GM19397 (cell line): ENCODE results near the gene DBET.
"Not testable (repeated sequence)": the region's sequence is repeated elsewhere in the genome, so short reads cannot be mapped to it uniquely, and the experiment has no call there.

Experiments
- ATAC-seq: cut with Tn5 transposase; IDR thresholded peaks from one replicate; pipeline ENCODE4 v1.9.1; 2021; ENCODE audit warnings: mild to moderate bottlenecking, moderate library complexity; ENCODE audit not compliant: unreplicated experiment

Gene DBET

DNA sequence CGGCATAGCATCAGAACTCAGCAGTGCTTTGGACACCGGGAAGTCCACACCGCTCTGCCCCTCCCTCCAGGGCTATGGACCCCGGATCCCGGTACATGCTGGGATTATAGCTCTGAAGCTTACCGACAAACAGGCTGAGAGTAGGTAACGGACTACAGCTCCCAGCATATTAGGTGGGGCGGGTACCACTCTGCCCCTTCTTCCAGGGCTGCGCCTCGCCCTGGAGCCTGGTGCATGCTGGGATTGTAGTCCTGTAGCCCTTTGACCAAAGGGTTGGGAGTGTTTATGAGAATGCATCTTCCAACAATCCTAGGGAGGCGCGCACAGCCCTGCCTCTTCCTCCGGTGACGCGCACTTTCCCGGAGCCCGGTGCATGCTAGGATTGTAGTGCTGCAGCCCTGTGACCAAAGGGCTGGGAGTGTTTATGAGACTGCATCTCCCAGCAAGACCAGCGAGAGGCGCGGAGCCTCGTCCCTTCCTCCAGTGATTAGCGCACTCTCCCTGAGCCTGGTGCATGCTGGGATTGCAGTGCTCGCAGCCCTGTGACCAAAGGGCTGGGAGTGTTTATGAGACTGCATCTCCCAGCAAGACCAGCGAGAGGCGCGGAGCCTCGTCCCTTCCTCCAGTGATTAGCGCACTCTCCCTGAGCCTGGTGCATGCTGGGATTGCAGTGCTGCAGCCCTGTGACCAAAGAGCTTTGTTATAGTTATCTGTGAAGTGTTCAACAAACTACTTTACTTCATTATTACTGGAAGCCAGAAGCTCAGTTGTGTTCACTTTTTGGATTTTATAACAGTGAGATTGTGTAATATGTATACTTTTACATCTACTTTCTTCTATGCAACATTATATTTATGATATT lies 14.7 kb upstream of the DBET start:
- ATAC-seq, result peak; percentile 77

DNA sequence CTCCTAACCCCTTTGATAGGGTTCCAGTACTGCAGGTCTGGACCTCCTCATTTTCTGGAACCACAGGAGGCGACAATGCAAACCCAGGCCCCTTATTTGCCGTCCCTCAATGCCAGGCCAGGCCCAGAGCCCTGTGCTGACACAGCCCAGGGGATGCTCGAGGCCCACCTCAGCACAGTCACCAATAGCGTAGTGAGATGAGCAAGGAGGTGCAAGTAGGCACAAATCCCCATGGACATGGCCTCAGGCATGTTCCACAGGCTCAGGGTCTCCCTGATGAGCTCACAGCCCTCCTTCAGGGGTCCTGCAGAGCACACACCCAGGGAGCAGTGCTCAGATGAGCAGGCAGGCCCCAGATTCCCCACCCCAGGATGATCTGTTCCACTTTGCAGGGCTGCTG lies 5.3 kb upstream of the DBET start:
- not testable (repeated sequence) for ATAC-seq

DNA sequence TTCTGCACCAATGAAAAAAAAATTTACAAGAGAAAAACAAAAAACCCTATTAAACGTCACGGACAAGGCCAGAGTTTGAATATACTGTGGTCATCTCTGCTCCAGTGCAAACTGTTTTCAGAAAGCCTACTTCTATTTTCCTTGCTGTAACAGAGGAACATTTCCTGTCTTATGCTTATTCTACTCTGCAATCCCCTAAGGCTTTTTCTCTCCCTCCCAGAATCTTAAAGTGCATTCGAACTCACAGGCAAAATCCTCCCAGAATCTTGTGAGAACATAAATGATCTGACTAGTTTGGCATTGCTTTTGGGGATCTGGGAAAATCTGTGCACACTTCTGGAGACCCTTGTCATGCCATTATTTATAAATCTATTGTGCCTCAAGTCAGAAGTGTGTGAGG lies 503 bp downstream of the DBET start:
- ATAC-seq, result not testable (repeated sequence)

DNA sequence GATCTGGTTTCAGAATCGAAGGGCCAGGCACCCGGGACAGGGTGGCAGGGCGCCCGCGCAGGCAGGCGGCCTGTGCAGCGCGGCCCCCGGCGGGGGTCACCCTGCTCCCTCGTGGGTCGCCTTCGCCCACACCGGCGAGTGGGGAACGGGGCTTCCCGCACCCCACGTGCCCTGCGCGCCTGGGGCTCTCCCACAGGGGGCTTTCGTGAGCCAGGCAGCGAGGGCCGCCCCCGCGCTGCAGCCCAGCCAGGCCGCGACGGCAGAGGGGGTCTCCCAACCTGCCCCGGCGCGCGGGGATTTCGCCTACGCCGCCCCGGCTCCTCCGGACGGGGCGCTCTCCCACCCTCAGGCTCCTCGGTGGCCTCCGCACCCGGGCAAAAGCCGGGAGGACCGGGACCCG lies 4.0 kb downstream of the DBET start:
- ATAC-seq, result not testable (repeated sequence)

DNA sequence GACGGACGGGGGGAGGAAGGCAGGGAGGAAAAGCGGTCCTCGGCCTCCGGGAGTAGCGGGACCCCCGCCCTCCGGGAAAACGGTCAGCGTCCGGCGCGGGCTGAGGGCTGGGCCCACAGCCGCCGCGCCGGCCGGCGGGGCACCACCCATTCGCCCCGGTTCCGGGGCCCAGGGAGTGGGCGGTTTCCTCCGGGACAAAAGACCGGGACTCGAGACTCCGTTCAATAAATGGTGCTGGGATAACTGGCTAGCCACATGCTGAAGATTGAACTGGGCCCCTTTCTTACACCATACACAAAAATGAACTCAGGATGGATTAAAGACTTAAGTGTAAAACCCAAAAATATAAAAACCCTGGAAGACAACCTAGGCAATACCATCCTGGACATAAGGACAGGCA lies 28.8 kb downstream of the DBET start:
- ATAC-seq, result not testable (repeated sequence)

DNA sequence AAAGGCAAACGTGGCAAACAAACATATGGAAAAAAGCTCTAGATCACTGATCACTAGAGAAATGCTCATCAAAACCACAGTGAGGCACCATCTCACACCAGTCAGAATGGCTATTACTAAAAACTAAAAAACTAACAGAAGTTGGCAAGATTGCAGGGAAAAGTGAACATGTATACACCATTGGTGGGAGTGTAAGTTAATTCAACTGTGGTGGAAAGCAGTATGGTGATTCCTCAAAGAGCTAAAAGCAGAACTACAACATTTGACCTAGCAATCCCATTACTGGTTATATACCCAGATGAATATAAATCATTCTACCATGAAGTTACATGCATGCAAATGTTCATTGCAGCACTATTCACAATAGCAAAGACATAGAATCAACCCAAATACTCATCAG lies 29.7 kb downstream of the DBET start:
- ATAC-seq, result not testable (repeated sequence)

DNA sequence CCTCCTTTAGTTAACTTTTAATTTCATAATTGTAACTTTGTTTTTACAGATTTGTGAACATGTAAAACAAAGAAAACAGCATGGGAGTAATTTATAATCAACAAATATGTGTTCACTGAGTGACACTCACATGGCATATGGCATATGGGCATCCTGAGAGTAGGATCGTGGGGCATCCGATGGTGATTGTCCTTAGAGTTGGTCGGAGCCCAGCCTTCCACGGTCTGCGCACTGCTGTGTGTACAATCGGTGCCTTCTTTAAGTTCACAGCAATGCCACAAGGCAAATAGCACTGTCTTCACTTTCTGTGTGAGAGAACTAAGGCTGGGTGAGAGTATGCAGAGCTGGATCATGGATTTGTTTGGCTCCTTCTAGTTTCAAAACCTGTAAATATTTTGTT lies 31.0 kb downstream of the DBET start:
- not testable (repeated sequence) for ATAC-seq

DNA sequence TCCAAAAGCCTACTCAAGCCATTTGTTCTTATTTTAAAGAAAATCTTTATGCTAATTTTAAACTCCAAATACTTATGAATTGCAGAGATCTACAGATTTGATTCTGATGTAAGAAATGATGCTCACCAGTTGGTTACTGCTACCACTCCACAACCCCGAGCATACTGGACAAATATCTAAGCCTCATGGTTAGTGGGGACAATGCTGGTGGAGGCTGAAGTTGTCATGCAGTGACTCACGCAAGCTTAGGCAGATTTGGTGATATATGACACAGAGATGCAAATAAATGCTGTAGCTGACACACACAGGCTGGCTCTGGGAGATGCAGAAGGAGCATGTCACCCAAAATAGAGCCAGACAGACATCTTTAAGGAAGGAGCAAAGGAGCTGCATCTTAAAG lies 35.3 kb downstream of the DBET start:
- ATAC-seq, result not testable (repeated sequence)

DNA sequence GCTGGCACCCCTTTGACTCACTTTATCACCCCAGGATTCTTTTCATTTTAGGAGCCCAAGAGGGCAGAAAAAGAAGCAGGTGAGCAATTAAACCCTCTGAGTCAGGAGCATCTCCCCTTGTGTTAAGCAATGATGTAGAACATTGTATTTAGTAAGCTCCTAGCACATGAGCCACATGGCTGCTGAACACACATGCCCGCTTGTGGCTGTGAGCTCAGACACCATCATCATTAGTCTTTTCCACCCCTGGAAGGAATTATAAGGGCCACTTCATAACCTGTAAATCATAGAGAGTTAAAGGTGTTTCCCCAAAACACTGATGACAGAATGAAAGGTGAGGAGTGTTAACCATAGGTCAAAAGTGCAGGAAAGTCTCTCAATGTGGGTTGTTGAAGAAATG lies 37.2 kb downstream of the DBET start:
- not testable (repeated sequence) for ATAC-seq

DNA sequence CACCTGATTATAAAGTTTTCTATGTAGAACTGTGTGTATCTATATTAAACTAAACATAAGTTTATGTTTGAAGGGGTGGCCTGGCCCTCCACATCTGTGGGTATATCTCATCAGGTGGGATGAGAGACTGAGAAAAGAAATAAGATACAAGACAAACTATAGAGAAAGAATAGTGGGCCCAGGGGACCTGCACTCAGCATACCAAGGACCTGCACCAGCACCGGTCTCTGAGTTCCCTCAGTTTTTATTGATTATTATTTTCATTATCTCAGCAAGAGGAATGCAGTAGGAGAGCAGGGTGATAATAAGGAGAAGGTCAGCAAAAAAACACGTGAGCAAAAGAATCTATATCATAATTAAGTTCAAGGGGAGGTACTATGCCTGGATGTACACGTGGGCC lies 41.9 kb downstream of the DBET start:
- not testable (repeated sequence) for ATAC-seq

DNA sequence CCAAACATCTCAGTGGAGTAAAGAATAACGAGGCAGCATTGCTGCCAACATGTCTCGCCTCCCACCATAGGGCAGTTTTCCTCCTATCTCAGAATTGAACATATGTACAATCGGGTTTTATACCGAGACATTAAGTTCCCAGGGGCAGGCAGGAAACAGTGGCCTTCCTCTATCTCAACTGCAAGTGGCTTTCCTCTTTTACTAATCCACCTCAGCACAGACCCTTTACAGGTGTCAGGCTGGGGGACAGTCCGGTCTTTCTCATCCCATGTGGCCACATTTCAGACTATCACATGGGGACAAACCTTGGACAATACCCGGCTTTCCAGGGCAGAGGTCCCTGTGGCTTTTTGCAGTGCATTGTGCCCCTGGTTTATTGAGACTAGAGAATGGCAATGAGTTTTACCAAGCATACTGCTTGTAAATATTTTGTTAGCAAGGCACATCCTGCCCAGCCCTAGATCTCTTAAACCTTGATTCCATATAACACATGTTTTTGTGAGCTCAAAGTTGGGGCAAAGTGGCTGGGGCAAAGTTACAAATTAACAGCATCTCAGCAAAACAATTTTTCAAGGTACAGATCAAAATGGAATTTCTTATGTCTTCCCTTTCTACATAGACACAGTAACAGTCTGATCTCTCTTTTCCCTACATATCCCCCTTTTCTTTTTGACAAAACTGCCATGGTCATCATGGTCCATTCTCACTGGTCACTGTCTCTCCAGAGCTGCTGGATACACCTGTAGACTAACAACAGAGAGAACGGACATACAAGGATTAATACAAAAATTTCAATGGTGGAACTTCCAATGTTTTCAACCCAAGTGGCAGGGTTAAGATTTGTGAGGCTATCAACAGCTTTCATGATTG lies 42.5 kb downstream of the DBET start:
- not testable (repeated sequence) for ATAC-seq

DNA sequence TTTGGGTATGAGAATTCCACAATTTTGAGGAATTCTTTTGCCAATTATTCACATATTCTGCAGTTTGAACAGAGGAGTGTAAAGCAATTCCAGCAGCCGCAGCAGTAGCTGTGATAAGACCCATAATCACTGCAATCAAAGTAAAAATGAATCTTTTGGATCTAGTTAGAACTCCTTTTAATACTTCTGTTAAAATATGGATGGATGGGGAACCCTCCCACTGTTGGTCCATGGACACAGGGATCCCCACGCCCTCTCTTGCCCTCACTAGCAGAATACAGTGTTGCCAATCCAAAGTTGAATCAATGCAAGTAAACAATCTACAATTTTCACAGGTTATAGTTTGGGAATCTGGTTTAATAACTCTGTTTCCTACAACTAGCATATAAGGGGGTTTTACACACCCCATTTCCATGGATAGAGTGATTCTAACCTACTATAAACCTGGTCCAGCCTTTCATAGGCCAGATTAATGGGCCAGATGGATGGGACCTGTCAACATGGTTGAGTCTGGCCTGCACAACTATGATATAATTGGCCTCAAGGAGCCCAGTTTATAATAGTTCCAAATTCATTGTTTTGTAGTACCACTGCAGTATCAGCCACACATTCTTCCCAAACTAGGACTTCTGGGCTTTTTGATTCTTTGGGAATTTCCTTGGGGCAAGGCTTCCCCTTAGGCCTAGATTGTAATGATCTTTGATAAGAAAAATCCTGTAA lies 43.6 kb downstream of the DBET start:
- not testable (repeated sequence) for ATAC-seq

DNA sequence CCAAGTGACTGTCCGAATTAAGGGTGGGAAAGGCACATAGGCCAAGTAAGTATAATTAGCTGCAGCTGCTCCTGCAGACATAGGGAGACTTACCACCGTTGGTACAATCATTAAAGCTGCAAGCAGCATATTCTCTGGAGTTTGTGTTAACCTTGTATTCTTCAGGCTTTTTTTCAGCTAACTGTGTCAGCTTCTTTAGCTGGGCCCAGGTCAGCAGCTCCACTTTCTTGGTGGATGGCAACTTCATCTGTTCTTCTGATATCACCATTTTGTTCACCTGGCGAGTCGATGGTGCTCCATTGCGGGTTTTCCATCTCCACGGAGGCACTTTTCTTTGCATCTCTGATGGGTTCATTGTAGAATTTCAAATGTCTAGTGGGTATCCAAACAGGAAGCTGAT lies 44.5 kb downstream of the DBET start:
- not testable (repeated sequence) for ATAC-seq

DNA sequence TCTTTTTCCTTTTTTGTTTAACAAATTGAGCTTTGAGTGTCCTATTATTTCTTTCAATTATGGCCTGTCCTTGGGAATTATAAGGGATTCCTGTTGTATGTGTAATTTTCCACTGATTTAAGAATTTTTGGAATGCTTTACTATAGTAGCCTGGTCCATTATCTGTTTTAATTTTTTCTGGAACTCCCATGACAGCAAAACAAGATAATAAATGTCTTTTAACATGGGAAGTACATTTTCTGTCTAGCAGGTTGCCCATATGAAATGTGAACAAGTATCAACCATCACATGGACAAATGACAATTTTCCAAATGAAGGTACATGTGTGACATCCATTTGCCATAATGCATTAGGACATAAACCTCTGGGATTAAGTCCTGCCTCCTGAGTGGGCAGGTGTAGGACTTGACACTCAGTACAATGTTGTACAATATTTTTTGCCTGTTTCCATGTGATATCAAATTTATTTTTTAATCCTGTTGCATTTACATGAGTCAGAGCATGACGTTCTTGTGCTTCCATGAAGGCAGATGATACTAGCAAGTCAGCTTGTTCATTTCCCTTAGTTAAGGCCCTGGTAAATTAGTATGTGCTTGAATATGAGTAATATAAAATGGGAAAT lies 45.2 kb downstream of the DBET start:
- ATAC-seq, result not testable (repeated sequence)

DNA sequence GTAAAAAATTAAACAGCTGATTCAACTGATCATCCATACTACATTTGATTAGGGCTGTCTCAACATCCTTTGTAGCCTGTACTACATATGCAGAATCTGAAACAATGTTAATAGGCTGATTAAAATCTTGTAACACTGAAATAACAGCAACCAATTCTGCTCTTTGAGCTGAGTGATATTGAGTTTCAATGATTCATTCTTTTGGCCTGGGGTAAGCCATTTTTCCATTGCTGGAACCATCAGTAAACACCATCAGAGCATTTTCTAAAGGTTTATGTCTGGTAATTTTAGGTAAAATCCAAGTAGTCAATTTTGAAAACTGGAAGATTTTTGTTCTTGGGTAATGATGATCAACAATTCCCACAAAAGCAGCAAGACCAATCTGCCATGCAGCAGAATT lies 45.7 kb downstream of the DBET start:
- ATAC-seq, result not testable (repeated sequence)

DNA sequence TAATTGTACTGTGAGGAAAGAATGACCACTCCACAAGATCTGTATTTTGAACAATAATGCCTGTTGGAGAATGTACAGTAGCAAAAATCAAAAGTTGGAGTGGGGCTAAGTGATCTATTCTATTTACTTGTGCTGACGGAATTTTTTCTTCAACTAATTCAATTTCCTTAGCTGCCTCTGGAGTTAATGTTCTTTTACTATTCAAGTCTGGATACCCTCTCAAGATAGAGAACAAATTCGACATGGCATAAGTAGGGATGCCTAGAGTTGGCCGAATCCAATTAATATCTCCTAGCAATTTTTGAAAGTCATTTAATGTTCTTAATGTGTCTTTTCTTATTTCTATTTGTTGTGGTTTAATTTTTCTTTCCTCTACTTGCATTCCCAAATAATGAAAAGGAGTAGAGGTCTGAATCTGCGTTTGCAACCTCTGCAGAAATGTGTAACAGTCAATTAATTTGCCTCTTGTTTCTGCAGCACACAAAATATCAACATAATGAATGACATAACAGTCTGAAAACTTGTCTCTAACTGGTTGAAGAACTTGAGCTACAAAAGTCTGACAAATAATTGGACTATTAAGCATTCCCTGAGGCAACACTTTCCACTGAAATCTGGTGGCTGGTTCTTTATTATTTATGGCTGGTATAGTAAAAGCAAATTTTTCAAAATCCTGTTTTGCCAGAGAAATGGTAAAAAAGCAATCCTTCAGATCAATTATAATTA lies 46.4 kb downstream of the DBET start:
- ATAC-seq, result not testable (repeated sequence)

DNA sequence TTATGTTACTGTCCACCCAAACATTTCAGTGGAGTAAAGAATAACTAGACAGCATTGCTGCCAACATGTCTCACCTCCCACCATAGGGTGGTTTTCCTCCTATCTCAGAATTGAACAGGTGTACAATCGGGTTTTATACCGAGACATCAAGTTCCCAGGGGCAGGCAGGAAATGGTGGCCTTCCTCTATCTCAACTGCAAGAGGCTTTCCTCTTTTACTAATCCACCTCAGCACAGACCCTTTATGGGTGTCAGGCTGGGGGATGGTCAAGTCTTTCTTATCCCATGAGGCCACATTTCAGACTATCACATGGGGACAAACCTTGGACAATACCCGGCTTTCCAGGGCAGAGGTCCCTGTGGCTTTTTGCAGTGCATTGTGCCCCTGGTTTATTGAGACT lies 48.6 kb downstream of the DBET start:
- ATAC-seq, result not testable (repeated sequence)

DNA sequence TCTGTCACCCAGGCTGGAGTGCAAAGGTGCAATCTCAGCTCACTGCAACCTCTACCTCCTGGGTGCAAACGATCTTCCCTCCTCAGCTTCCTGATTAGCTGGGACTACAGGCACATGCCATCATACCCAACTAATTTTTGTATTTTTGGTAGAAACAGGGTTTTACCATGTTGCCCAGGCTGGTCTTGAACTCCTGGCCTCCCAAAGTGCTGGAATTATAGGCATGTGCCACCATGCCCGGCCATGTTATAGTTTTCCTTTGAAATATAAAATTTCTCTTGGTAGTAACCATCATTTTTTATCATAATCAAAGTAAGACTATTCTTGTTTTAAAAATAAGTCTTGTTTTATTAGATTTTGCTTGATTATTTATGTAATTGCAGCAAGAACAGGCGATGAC lies 50.7 kb downstream of the DBET start:
- ATAC-seq, result not testable (repeated sequence)
